Keratinocyte (primary cell): ENCODE results near the gene HINFP. TPM values are rescaled to one million over a fixed set of nuclear protein-coding genes. Genes with fewer than 3 reads are reported as not detected.
"Not testable (repeated sequence)": the region's sequence is repeated elsewhere in the genome, so short reads cannot be mapped to it uniquely, and the experiment has no call there.

Source experiments
- DNase-seq: peaks from one replicate; pipeline ENCODE4 v3.0.0-alpha.2; 2011; ENCODE audit warnings: low read depth, missing footprints, low spot score
- FAIRE-seq: peaks from 2 replicates; lab custom pipeline; 2011; peaks lifted over from hg19 to GRCh38; lab: Jason Lieb, UNC
- H2AFZ ChIP-seq: 2 replicates; pipeline ENCODE4 v1.6.0; 2012; ENCODE audit warnings: low read length, control low read depth, inconsistent platforms; ENCODE audit not compliant: control insufficient read depth
- H3K27ac ChIP-seq: 2 replicates; pipeline ENCODE4 v1.5.1; 2011; ENCODE audit warnings: low read length; ENCODE audit not compliant: control insufficient read depth, insufficient read depth
- H3K27me3 ChIP-seq: 3 replicates; pipeline ENCODE4 v1.6.0; 2011; ENCODE audit warnings: low read length; ENCODE audit not compliant: control insufficient read depth, insufficient read depth; ENCODE audit errors: extremely low read depth
- H3K36me3 ChIP-seq, 2 experiments: 2 replicates in 1 of 2; 3 replicates in 1 of 2; pipeline ENCODE4 v1.5.1; 2011; ENCODE audit warnings: low read length in 2 of 2, mild to moderate bottlenecking in 1 of 2; ENCODE audit not compliant: control insufficient read depth in 2 of 2, insufficient read depth in 2 of 2; ENCODE audit errors: extremely low read depth in 1 of 2
- H3K4me1 ChIP-seq: 3 replicates; pipeline ENCODE4 v1.5.1; 2011; ENCODE audit warnings: low read length; ENCODE audit not compliant: control insufficient read depth, insufficient read depth; ENCODE audit errors: extremely low read depth
- H3K4me2 ChIP-seq: 3 replicates; pipeline ENCODE4 v1.6.0; 2011; ENCODE audit warnings: low read depth, low read length; ENCODE audit not compliant: control insufficient read depth, insufficient read depth; ENCODE audit errors: extremely low read depth
- H3K4me3 ChIP-seq, 3 experiments: fragments of 200-600 bp in 1 of 3; sonication (generic) in 1 of 3; 2 replicates in 2 of 3; 3 replicates in 1 of 3; pipeline ENCODE4 v1.5.1; 2011 to 2016; ENCODE audit warnings: low read length in 3 of 3, mild to moderate bottlenecking in 3 of 3, control low read depth in 2 of 3, inconsistent platforms in 1 of 3, low read depth in 1 of 3, mixed read lengths in 1 of 3, mixed run types in 1 of 3, moderate library complexity in 1 of 3; ENCODE audit not compliant: control insufficient read depth in 2 of 3, insufficient read depth in 2 of 3; ENCODE audit errors: extremely low read depth in 1 of 3
- H3K79me2 ChIP-seq: 2 replicates; pipeline ENCODE4 v1.6.0; 2012; ENCODE audit warnings: low read length; ENCODE audit not compliant: control insufficient read depth, insufficient read depth
- H3K9ac ChIP-seq: 3 replicates; pipeline ENCODE4 v1.6.0; 2011; ENCODE audit warnings: low read length; ENCODE audit not compliant: control insufficient read depth, insufficient read depth; ENCODE audit errors: extremely low read depth
- H3K9me1 ChIP-seq: 3 replicates; pipeline ENCODE4 v1.6.0; 2011; ENCODE audit warnings: low read length; ENCODE audit not compliant: control insufficient read depth, insufficient read depth; ENCODE audit errors: extremely low read depth
- H3K9me3 ChIP-seq: 2 replicates; pipeline ENCODE4 v1.5.1; 2012; ENCODE audit warnings: low read depth, low read length; ENCODE audit not compliant: control insufficient read depth
- H4K20me1 ChIP-seq: 3 replicates; pipeline ENCODE4 v1.6.0; 2011; ENCODE audit warnings: low read length; ENCODE audit not compliant: control insufficient read depth, insufficient read depth; ENCODE audit errors: extremely low read depth
- CTCF ChIP-seq, 3 experiments: IDR thresholded peaks in 1 of 3; conservative IDR thresholded peaks in 1 of 3; optimal IDR thresholded peaks in 1 of 3; 2 replicates in 2 of 3; 3 replicates in 1 of 3; pipeline versions ENCODE3 to v1.5.1; 2011; ENCODE audit warnings: low read length in 3 of 3, mild to moderate bottlenecking in 3 of 3, moderate library complexity in 2 of 3, control low read depth in 1 of 3, inconsistent platforms in 1 of 3; ENCODE audit not compliant: insufficient read depth in 2 of 3; ENCODE audit errors: extremely low read depth in 1 of 3
- EZH2 ChIP-seq: IDR thresholded peaks from one replicate; pipeline ENCODE4 v1.6.1; 2012; ENCODE audit warnings: inconsistent platforms, mild to moderate bottlenecking, low read length, moderate library complexity
- dilution Hi-C: fragments of 300-500 bp; cut with MboI; formaldehyde crosslinking; loops from one replicate; pipeline ENCODE4 v1.7.0; 2020; ENCODE audit warnings: low sequenced_read_pairs; ENCODE audit not compliant: extremely low pct_ligation_motif_present
- polyA plus RNA-seq, 5 experiments: library from polyadenylated mRNA; depleted of rRNA in 3 of 5; stranded (reverse) in 3 of 5; stranded (forward) in 1 of 5; unstranded in 1 of 5; fragments of >200 nt; gene quantifications; 1 replicate in 1 of 5; 2 replicates in 3 of 5; 3 replicates in 1 of 5; pipeline versions ENCODE4 v1.2.1 to v1.2.3, GENCODE V29; 2011 to 2012; ENCODE audit warnings: missing spikeins in 2 of 5, low read depth in 1 of 5, low replicate concordance in 1 of 5

Gene HINFP
- polyA plus RNA-seq, 1 donor (not counting 4 experiments of a cell fraction or from before 2014, with no cell fraction given): 15.6 TPM

- DNase-seq: peak; percentile 69
- no peaks in the 10 kb centered on the region for H3K9me3 ChIP-seq
- FAIRE-seq: peak; percentile 26
- peaks cover 36% of the 10 kb centered on the region for H3K4me1 ChIP-seq
- H3K79me2 ChIP-seq: no peaks in the 10 kb centered on the region
- H3K4me3 ChIP-seq: peak overlapping the region in 1 of 3 experiments; percentile 20
- TF ChIP-seq EZH2: no peak
- TF ChIP-seq CTCF (optimal IDR thresholded peaks at IDR 0.05 in 1 of 3, IDR thresholded peaks at IDR 0.05 in 1 of 3, conservative IDR thresholded peaks at IDR 0.05 in 1 of 3; ENCODE audit: extremely low read depth in 1 of 3, insufficient read depth in 2 of 3, low read length in 3 of 3): no peak
- H3K4me2 ChIP-seq: peak overlapping the region; percentile 65
- dilution Hi-C loops: no loop called here
- H4K20me1 ChIP-seq: no peaks in the 10 kb centered on the region
- H3K9ac ChIP-seq: no peak overlapping the region
- no peaks in the 10 kb centered on the region for H3K36me3 ChIP-seq
- H3K9me1 ChIP-seq: no peaks in the 10 kb centered on the region
- no peak overlapping the region for H2AFZ ChIP-seq
- no peaks in the 10 kb centered on the region for H3K27me3 ChIP-seq
- H3K27ac ChIP-seq: peak overlapping the region; percentile 85
These were observed 45.1 kb downstream of the HINFP start for GRCh38 chr11:119166368-119167076.

DNA sequence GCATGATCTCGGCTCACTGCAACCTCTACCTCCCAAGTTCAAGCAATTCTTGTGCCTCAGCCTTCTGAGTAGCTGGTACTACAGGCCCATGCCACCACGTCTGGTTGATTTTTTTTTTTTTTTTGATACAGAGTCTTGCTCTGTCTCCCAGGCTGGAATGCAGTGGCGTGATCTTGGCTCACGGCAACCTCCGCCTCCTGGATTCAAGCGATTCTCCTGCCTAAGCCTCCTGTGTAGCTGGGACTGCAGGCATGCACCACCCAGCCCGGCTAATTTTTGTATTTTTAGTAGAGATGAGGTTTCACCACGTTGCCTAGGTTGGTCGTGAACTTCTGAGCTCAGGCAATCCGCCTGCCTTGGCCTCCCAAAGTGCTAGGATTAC lies 45.7 kb downstream of the HINFP start:
- H3K27me3 ChIP-seq, H3K4me3 ChIP-seq, DNase-seq, H3K36me3 ChIP-seq, H3K9me3 ChIP-seq, dilution Hi-C loops, H3K79me2 ChIP-seq, H3K9me1 ChIP-seq, FAIRE-seq, H4K20me1 ChIP-seq: not testable (repeated sequence)
- Histone ChIP-seq H2AFZ (peak overlapping the region; percentile 58), H3K4me2 (peak overlapping the region; percentile 94), H3K9ac (peak overlapping the region; percentile 50), H3K27ac (peak overlapping the region; percentile 85), H3K4me1 (peaks cover 36% of the 10 kb centered on the region)
